Kidney epithelial cell (primary cell): Measurements from ENCODE around the gene PTBP1. TPM values are rescaled to one million over a fixed set of nuclear protein-coding genes. Genes with fewer than 3 reads are reported as not detected.

Experiments used
- DNase-seq: peaks from one replicate; pipeline ENCODE4 v3.0.0-alpha.2; 2010; ENCODE audit warnings: low read depth
- H3K27me3 ChIP-seq: 2 replicates; pipeline ENCODE4 v1.6.0; 2011; ENCODE audit warnings: low read length; ENCODE audit not compliant: control insufficient read depth, insufficient read depth
- H3K36me3 ChIP-seq: 2 replicates; pipeline ENCODE4 v1.5.1; 2011; ENCODE audit warnings: low read length; ENCODE audit not compliant: control insufficient read depth, insufficient read depth
- H3K4me3 ChIP-seq: 2 replicates; pipeline ENCODE4 v1.5.1; 2011; ENCODE audit warnings: low read depth, mild to moderate bottlenecking, control low read depth, low read length
- CTCF ChIP-seq: IDR thresholded peaks from 2 replicates; pipeline ENCODE4 v1.5.1; 2011; ENCODE audit warnings: mild to moderate bottlenecking, moderate library complexity, low read length, control low read depth, inconsistent platforms; ENCODE audit not compliant: insufficient read depth, poor library complexity, severe bottlenecking
- total RNA-seq: library from RNA; depleted of rRNA; stranded (reverse); fragments of >200 nt; gene quantifications from 2 replicates; pipeline ENCODE4 v1.2.3, GENCODE V29; 2015

Gene PTBP1
- total RNA-seq, 1 donor from 2014 or later = 268 TPM

DNA sequence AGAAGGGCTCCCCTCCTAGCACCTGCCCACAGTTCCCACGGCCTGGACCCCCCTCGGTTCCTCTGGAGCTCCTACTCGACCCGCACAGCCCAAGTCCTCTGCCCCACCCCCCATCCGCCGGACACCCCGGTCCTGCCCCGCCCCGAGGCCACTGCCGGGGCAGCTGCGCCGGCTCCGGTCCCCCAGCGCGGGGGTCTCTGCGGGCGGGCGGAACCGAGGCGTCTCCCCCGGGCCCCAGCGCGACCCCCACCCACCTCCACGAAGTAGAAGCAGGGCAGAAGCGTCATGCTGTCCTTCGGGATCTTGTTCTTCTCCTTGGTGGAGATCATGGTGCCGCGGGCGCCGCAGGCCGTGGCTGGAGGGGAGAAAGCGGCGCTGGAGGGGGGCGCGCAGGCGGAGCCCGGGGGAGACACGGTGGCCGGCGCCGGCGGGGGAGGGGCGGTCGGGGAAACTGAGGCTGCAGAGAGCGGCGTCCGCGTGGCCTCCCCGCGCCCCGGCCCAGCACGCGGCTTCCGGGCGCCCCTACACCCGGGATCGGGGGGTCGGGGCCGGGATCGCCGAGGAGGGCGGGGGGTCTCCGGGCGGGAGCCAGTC is 24.1 kb downstream of the PTBP1 start:
- Histone ChIP-seq H3K4me3 (peak overlapping the region; percentile 10), H3K27me3 (peaks cover 16% of the 10 kb centered on the region), H3K36me3 (no peaks in the 10 kb centered on the region)
- no peak for DNase-seq
- TF ChIP-seq CTCF = no peak

DNA sequence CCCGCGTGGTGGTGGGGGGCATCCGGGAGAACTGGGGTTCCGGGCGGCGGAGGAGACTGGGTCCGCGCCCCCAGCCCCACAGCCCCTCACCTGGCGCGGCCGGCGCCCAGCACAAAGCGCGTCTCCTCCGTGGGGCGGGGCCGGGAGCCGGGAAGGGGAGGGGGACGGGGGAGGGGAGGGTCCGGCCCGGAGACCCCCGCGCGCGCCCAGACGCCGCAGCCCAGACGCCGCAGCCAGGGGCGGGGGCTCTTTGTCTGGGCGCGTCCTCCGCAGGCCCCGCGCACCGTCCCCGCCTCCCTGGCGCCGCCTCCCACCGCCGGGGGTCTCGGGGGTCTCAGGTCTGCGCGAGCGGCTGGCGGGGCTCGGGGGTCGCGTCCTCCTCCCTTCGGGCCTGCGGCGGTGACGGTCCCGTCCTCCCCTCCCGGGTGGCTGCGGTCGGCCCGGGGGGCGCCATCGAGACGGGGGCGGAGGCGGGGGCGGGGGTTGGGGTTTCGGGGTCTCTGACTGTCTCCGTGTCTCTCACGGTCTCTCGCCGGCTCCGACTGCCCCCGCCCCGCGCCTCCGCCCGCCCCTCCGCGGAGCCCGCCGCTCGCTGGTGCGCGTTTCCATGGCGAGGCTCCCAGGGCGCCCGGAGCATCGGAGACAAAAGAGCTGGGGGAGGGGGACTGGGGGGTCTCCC is 24.7 kb downstream of the PTBP1 start, which contains the start of gene PLPPR3:
Gene PLPPR3, minus strand, starts transcription at position 131 of the 679 bp plus-strand sequence. CDS start 396 bp downstream, outside the sequence.
- Histone ChIP-seq H3K36me3 (no peaks in the 10 kb centered on the region), H3K4me3 (peak within 1 kb of the TSS; percentile 10), H3K27me3 (peaks cover 16% of the 10 kb centered on the region)
- DNase-seq = no peak
- no peak for TF ChIP-seq CTCF

DNA sequence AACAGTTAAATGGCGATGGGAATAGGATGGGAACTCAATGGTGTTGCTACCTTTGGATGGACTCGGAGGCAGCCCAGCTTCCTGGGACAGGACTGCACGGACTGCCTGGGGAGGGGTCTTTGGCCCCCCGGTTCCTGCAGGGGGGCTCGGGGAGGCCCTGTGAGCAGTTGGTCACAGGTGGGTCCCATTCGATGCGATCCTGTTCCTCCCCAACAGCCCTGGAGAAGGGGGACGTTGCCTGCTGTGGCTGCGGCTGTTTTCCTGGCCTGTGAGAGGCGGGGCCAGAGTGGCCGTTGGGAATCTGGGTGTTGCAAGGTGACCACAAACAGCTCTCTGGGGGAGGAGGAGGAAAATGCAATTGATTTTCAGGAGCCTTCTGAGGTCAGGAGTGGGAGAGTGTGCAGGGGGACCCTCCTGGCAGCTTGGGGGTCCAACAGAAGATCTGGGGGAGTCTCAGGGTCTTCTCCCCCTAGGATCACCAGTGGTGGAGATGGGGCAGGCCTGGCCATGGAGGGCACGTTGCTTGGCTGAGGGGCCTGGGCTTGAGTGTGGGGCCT is 26.4 kb downstream of the PTBP1 start:
- no peak for DNase-seq
- TF ChIP-seq CTCF = no peak
- Histone ChIP-seq H3K27me3 (peaks cover 16% of the 10 kb centered on the region), H3K36me3 (no peaks in the 10 kb centered on the region), H3K4me3 (no peak overlapping the region)

- Histone ChIP-seq H3K27me3 (peaks cover 23% of the 10 kb centered on the region), H3K4me3 (no peak overlapping the region), H3K36me3 (no peaks in the 10 kb centered on the region)
- TF ChIP-seq CTCF = no peak
- DNase-seq = no peak
Measured at GRCh38 chr19:824885-825284, 27.6 kb downstream of the PTBP1 start.

DNA sequence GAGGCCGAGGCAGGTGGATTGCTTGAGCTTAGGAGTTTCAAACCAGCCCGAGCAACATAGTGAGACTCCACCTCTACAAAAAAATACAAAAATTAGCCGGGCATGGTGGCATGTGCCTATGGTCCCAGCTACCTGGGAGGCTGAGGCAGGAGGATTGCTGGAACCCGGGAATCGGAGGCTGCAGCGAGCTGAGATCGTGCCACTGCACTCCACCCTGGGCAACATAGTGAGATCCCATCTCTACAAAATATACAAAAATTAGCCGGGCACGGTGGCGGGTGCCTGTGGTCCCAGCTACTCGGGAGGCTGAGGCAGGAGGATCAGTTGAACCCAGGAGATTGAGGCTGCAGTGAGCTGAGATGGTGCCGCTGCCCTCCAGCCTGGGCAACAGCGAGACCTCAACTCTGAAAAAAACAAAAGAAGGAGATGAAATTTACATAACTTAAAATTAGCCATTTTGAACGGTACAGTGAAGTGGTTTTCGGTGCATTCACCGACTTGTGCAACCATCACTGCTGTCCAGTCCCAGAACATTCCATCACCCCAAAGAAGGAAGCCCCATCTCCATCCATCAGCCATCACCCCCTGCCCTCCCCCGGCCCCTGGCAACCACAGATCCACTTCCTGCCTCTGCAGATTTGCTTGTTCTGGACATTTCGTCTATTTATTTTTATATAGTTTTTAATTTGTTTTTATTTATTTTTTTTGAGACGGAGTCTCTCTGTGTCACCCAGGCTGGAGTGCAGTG is 28.8 kb downstream of the PTBP1 start:
- TF ChIP-seq CTCF = no peak
- Histone ChIP-seq H3K36me3 (no peaks in the 10 kb centered on the region), H3K4me3 (no peak overlapping the region), H3K27me3 (peaks cover 28% of the 10 kb centered on the region)
- DNase-seq = no peak
